BE2C (cell line): Measurements from ENCODE around the gene CHMP4B.

Source experiments
- DNase-seq: peaks from one replicate; pipeline ENCODE4 v3.0.0-alpha.2; 2020
- H3K27me3 ChIP-seq: fragments of 250-450 bp; sonication (Bioruptor Pico); 2 replicates; pipeline ENCODE4 v1.5.1; 2020; ENCODE audit warnings: mild to moderate bottlenecking
- H3K36me3 ChIP-seq: fragments of 250-450 bp; sonication (Bioruptor Pico); 2 replicates; pipeline ENCODE4 v1.5.1; 2020; ENCODE audit warnings: mild to moderate bottlenecking
- H3K4me1 ChIP-seq: fragments of 250-450 bp; sonication (Bioruptor Pico); 2 replicates; pipeline ENCODE4 v1.5.1; 2020
- H3K4me3 ChIP-seq: 2 replicates; pipeline ENCODE4 v1.5.1; 2011; ENCODE audit warnings: low read depth, low read length
- H3K9me3 ChIP-seq: fragments of 250-450 bp; sonication (Bioruptor Pico); 2 replicates; pipeline ENCODE4 v1.5.1; 2020
- TF ChIP-seq, protein P1 (sequence below): IDR thresholded peaks from 2 replicates; pipeline ENCODE4 v1.5.1; 2012; ENCODE audit warnings: mild to moderate bottlenecking, low read depth, low read length

The CHMP4B gene

GRCh38 chr20:33847006-33847405, 35.9 kb downstream of the CHMP4B start:
- Histone ChIP-seq H3K4me1 (peaks cover 30% of the 10 kb centered on the region), H3K4me3 (no peak overlapping the region), H3K9me3 (no peaks in the 10 kb centered on the region), H3K36me3 (peaks cover 7% of the 10 kb centered on the region; the same call in 1 of the 2 replicates), H3K27me3 (no peaks in the 10 kb centered on the region)
- no peak for DNase-seq
- TF ChIP-seq, protein P1, sequence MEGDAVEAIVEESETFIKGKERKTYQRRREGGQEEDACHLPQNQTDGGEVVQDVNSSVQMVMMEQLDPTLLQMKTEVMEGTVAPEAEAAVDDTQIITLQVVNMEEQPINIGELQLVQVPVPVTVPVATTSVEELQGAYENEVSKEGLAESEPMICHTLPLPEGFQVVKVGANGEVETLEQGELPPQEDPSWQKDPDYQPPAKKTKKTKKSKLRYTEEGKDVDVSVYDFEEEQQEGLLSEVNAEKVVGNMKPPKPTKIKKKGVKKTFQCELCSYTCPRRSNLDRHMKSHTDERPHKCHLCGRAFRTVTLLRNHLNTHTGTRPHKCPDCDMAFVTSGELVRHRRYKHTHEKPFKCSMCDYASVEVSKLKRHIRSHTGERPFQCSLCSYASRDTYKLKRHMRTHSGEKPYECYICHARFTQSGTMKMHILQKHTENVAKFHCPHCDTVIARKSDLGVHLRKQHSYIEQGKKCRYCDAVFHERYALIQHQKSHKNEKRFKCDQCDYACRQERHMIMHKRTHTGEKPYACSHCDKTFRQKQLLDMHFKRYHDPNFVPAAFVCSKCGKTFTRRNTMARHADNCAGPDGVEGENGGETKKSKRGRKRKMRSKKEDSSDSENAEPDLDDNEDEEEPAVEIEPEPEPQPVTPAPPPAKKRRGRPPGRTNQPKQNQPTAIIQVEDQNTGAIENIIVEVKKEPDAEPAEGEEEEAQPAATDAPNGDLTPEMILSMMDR, result no peak

GRCh38 chr20:33848391-33848790, 37.2 kb downstream of the CHMP4B start:
- no peaks in the 10 kb centered on the region for H3K27me3 ChIP-seq
- no peak for DNase-seq
- TF ChIP-seq, protein P1, result no peak
- peaks cover 9% of the 10 kb centered on the region; the same call in 1 of the 2 replicates for H3K36me3 ChIP-seq
- H3K4me1 ChIP-seq, result peaks cover 16% of the 10 kb centered on the region
- H3K9me3 ChIP-seq, result no peaks in the 10 kb centered on the region
- H3K4me3 ChIP-seq, result no peak overlapping the region

DNA sequence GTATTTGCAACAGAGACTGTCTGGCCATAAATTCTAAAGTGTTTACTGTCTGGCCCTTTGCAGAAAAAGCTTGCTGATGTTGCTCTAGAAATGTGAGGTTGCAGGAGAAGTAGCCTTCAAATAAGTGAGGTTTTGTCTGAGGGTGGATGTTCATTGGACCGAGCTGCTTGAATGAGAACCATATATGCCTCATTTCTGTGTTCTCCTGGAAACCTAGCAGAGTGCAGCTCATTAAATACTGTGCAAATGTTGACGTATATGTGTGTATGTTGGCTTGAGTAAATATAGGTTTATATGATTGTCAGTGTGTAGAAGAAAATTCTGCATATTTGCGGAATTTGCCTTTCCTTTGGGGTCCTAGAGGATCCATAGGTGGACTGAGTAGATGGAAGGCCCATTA, 39.0 kb downstream of the CHMP4B start:
- H3K4me1 ChIP-seq, result peaks cover 8% of the 10 kb centered on the region
- peaks cover 14% of the 10 kb centered on the region for H3K36me3 ChIP-seq
- TF ChIP-seq, protein P1, result no peak
- H3K4me3 ChIP-seq, result no peak overlapping the region
- no peaks in the 10 kb centered on the region for H3K27me3 ChIP-seq
- no peaks in the 10 kb centered on the region for H3K9me3 ChIP-seq
- no peak for DNase-seq

GRCh38 chr20:33851842-33852466, 40.8 kb downstream of the CHMP4B start:
- H3K4me1 ChIP-seq, result no peaks in the 10 kb centered on the region
- H3K27me3 ChIP-seq, result no peaks in the 10 kb centered on the region
- TF ChIP-seq, protein P1, result no peak
- H3K9me3 ChIP-seq, result no peaks in the 10 kb centered on the region
- peaks cover 14% of the 10 kb centered on the region for H3K36me3 ChIP-seq
- no peak overlapping the region for H3K4me3 ChIP-seq
- DNase-seq, result no peak

DNA sequence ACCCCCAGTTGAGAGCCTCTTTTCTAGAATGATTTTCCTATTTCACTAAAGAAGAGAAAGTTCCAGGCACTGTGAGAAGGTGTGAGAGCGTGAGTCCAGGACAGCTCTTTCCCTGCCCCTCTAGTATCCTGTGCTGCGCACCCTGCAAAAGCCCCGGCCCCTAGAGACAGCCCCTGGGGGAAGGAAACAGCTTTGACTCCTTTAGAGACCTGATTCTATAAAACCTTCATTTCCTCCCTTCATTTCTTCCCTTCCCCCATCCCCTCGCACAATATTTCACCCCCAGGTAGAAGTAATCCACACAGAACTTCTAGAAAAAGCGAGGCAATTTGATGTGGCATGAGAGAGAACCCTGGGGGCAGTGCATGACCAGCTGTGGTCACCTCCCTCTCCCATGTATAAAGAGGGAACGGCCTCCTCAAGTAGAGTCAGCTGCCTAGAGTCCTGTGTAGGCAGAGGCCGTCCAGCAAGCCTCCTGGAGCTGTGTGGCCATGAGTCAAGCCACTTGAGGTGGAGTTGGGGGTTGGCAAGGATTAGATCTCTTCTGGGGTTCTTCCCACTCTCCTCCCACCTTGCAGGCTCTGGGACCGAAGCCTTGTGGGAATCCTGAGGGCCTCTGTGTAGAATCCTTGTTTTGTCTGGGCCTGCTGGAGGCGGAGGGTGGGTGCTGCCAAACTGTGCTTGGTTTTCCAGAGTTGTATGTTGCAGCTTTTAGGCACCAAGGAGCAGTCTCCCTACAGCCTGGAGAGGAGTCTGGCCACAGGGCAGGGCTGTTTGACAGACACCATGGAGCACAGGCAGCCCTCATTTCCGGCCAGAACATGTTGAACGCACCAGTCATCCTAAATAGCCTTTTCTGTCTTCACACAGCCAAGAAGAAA, 41.7 kb downstream of the CHMP4B start:
- TF ChIP-seq, protein P1, result no peak
- no peak for DNase-seq
- Histone ChIP-seq H3K4me3 (no peak overlapping the region), H3K9me3 (no peaks in the 10 kb centered on the region), H3K36me3 (peaks cover 14% of the 10 kb centered on the region), H3K27me3 (no peaks in the 10 kb centered on the region), H3K4me1 (no peaks in the 10 kb centered on the region)

DNA sequence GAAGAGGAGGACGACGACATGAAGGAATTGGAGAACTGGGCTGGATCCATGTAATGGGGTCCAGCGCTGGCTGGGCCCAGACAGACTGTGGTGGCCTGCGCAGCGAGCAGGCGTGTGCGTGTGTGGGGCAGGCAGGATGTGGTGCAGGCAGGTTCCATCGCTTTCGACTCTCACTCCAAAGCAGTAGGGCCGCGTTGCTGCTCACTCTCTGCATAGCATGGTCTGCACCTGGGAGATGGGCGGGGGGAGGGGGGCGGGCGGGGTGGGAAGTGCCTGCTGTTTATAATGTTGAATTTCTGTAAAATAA, 42.3 kb downstream of the CHMP4B start:
- no peak overlapping the region for H3K4me3 ChIP-seq
- no peak for DNase-seq
- no peaks in the 10 kb centered on the region for H3K9me3 ChIP-seq
- H3K27me3 ChIP-seq, result no peaks in the 10 kb centered on the region
- no peaks in the 10 kb centered on the region for H3K4me1 ChIP-seq
- H3K36me3 ChIP-seq, result peaks cover 14% of the 10 kb centered on the region
- TF ChIP-seq, protein P1, result no peak
